Activated CD8-positive, alpha-beta memory T cell treated with anti-CD3 and anti-CD28 coated beads, Interleukin-2, amount 50 U/mL, for 4 hours (primary cell): ENCODE data around the gene DHX34.
"Not testable (repeated sequence)": the region's sequence is repeated elsewhere in the genome, so short reads cannot be mapped to it uniquely, and the experiment has no call there.

Experiments used
- DNase-seq: peaks from one replicate; pipeline ENCODE4 v3.0.0-alpha.2; 2020

Gene DHX34, protein sequence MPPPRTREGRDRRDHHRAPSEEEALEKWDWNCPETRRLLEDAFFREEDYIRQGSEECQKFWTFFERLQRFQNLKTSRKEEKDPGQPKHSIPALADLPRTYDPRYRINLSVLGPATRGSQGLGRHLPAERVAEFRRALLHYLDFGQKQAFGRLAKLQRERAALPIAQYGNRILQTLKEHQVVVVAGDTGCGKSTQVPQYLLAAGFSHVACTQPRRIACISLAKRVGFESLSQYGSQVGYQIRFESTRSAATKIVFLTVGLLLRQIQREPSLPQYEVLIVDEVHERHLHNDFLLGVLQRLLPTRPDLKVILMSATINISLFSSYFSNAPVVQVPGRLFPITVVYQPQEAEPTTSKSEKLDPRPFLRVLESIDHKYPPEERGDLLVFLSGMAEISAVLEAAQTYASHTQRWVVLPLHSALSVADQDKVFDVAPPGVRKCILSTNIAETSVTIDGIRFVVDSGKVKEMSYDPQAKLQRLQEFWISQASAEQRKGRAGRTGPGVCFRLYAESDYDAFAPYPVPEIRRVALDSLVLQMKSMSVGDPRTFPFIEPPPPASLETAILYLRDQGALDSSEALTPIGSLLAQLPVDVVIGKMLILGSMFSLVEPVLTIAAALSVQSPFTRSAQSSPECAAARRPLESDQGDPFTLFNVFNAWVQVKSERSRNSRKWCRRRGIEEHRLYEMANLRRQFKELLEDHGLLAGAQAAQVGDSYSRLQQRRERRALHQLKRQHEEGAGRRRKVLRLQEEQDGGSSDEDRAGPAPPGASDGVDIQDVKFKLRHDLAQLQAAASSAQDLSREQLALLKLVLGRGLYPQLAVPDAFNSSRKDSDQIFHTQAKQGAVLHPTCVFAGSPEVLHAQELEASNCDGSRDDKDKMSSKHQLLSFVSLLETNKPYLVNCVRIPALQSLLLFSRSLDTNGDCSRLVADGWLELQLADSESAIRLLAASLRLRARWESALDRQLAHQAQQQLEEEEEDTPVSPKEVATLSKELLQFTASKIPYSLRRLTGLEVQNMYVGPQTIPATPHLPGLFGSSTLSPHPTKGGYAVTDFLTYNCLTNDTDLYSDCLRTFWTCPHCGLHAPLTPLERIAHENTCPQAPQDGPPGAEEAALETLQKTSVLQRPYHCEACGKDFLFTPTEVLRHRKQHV

DNA sequence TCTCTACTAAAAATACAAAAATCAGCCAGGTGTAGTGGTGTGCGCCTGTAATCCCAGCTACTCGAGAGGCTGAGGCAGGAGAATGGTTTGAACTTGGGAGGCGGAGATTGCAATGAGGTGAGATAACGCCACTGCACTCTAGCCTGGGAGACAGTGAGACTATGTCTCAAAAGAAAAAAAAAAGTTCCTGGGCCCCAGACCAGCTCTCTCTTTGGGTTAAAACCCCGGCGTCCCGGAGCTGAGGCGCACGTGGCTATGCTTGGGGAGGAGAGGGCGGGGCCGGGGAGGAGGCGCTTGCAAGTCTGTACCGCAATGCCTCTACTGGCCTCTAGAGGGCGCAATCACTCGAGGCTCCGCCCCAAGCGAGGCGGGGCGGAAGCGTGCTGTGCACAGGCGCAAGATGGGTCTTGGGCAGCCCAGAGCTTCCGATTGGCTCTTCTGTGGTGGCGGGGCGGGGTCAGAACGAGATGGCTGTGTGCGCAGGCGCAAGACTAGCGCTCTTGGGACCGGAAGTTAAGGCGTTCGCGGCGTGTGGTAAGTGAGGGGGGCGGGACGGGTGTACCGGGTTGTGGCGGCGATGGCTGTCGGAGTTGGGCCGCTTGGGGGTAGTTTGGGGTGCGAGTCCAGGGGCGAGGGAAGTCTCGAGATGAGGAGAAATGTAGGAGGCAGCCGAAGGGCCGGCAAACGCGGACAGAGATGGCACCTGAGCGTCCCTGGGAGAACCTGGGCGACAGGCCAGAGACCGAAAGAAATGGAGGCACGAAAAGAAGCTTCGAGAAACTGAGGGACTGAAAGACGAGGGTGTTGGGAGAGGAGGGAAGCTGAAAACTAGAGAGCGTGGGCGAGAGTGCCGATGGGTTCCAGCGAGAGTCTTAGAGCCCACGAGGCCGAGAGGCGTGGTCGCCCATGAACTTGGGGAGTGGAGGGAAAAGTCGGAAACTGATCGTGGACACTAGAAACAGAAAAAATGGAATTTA, at the start of gene DHX34:
DHX34 (plus strand) TSS at position 497 of the 977 bp plus-strand sequence. CDS start 3,716 bp downstream, outside the sequence.
- DNase-seq, result peak; percentile 98

DNA sequence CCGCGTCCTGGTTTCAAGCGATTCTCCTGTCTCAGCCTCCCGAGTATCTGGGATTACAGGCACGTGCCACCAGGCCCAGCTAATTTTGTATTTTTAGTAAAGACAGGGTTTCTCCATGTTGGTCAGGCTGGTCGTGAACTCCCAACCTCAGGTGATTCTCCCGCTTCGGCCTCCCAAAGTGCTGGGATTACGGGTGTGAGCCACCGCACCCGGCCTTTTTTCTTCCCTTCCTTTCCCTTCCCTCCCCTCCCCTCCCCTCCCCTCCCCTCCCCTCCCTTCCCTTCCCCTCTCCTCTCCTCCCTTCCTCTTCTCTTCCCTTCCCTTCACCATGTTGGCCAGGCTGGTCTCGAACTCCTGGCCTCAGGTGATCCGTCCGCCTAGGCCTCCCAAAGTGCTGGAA, 48.2 kb upstream of the DHX34 start:
- DNase-seq, result not testable (repeated sequence)

DNA sequence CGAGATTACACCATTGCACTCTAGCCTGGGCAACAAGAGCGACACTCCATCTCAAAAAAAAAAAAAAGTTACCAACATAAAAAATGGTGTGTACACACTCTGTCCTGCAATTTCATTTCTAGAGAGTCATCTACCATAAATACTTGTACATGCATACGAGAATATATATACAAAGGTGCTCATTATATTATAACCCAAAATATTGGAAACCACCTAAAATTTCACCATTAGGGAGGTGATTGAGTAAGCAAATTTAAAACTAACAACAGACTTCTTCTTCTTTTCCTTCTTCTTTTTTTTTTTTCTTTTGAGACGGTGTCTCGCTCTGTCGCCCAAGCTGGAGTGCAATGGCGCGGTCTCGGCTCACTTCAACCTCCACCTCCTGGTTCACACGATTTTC, 46.9 kb upstream of the DHX34 start:
- DNase-seq, result no peak

DNA sequence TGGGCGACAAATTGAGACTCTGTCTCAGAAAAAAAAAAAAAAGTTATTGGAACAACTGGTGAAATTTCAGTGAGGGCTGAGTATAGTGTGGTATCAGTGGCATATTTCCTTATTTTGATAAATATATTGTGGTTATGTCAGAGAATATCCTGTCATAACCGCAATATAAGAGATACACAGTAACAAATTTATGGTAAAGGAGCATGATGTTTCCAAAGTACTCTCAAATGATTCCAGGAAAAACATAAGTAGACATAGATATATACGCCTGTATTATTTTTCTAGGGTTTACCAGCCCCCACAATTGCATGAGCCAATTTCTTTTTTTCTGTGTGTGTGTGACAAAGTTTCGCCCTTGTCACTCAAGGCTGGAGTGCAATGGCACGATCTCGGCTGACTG, 45.1 kb upstream of the DHX34 start:
- no peak for DNase-seq

DNA sequence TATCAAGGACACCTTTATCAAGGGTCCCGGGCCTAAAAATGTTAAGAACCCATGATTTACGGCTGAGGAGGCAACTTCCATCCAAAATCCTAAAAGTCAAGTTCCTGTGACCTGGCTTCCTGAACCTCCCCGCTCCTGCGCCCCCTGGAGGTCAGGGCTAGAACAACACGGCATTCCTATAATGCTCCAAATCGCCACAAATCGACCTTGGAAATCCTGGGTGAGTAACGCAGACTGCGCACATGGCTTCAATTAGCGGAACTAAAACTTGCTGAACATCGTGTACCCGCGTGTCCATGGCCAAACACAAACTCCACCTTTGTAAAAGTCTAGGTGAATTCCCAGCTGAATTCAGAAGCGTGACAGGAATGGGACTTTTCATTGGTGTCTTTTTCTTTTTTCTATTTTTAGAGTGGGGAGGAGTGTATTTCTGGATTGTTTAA, 43.8 kb upstream of the DHX34 start:
- DNase-seq, result peak; percentile 65

DNA sequence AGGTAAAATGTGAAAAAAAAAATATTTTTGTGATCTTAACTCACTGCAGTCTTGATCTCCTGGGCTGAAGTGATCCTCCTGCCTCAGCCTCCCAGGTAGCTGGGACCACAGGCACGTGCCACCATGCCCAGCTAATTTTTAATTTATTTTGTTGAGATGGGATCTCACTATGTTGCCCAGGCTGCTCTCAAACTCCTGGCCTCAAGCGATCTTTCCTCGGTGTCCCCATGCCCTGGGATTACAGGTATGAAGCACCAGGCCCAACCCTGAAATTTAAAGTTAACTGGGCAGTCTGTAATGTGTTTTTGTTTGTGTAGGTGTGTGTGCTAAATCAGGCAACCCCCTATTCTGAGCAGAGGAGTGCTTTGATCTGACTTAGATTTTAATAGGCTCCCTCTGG, 42.8 kb upstream of the DHX34 start:
- no peak for DNase-seq

DNA sequence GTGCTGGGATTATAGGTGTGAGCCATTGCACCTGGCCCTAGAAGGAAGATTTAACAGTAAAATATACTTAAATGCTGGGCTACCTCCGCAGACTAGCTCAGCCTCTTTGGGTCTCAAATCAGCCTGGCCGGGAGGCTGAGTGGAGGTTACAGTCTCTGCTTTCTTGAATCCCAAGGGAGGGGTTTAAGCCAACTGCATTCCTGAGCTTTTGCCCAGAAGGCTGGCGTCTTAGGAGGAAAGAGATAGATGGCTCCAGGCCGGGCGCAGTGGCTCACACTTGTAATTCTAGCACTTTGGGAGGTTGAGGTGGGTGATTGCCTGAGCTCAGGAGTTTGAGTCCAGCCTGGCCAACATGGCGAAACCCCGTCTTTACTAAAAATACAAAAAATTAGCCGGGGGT, 40.1 kb upstream of the DHX34 start:
- DNase-seq, result no peak

DNA sequence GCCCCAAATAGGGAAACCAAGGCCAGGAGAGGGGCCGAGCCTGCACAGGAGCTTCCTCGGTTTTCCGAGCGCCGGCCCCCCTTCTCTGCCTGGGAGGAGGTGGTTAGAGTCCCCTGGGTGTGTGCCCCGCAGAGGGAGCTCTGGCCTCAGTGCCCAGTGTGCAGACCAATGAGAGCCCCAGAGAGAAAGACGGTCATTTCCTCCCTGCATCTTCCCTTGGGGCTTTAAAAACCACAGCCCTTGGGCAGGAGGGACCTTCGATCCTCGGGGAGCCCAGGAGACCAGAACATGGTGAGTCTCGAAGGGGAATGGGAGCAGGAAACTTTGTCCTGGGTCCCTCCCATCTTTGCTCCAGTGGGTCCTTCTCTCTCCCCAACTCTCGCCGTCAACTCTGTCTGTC, 39.5 kb upstream of the DHX34 start, which contains the start of gene C5AR1:
C5AR1 (plus strand) TSS at position 254 of the 400 bp plus-strand sequence; CDS start at position 289, 35 bp downstream.
- DNase-seq, result no peak

DNA sequence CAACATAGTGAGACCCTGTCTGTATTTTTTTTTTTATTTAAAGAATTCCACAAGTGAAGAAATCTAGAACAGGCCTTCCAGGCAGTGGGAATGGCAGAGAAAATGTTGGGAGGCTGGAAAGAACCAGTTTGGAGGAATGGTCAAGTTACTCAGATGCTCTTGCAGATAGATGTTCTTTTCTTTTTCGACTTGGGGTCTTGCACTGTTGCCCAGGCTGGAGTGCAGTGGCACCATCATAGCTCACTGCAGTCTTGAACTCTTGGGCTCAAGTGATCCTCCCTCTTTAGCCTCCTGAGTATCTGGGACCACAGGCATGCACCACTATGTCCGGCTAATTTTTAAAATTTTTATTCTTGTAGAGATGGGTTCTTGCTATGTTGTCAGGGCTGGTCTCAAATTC, 38.8 kb upstream of the DHX34 start:
- DNase-seq, result no peak

DNA sequence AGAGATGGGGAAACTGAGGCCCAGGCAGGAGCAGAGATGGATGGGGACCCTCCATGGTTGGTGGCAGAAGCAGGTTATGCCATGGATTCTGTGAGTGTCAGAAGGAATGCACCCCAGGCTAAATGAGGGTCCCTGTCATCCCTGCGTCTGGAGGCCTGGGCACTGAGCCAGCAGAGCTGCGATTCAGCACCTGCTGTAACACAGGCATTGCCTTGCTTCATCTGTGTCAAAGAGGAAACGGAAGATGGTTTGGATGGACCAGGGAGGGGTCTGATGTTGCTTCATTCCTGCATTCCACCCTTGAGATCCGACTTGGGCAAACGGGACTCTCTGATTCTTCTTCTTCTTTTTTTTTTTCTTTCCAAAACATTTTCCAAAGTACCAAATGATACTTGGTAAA, 38.3 kb upstream of the DHX34 start:
- DNase-seq, result no peak

DNA sequence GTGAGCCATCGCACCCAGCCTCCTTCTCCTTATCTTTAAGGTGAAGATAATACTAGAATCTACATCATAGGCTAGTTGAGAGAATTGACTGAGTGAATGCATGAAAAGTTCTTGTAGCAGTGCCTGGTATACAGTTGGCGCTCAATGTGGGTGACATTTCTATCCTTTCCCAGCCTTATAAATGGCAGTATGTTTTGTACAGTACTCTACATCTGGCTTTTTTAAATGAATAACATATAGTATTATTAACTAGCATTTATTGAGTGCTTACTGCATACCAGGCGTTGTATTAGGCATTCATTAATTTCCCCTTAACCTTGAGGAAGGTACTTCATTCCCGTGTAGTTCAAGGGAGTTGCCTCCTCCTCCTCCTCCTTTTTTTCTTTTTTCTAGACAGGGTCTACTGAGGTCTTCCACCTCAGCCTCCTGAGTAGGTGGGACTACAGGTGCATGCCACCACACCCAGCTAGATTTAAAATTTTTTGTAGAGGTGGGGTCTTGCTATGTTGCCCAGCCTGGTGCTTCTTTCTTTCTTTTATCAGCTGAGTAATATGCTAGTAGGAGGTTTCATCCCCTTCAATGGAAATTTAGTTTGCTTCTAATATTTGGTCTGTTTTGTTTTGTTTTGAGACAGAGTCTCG, 36.6 kb upstream of the DHX34 start:
- DNase-seq, result no peak

DNA sequence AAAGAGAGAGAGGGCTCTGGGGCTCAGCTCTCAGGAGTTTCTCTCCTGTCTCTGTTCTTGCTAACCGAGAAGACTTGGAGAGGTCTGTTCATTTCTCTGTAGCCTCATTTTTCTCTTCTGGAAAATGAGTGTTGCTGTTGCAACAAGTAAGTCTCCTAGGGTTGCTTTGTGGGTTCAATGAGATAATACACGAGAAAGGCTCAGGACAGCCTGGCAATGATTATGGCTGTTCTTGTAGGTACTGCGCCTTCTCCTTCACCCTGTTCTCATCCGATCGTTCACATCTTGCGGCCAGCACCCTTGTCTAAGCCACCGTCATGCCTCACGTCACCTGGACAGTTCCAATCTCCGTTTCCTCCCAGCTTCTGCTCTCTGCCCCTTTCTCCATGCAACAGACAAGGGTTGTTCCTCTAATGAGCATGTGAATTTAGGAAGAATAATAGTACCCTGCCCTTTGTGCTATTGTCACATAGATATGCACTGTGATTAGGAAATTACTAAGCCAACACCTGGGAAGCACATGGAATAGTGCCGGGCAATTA, 35.3 kb upstream of the DHX34 start:
- DNase-seq, result no peak

DNA sequence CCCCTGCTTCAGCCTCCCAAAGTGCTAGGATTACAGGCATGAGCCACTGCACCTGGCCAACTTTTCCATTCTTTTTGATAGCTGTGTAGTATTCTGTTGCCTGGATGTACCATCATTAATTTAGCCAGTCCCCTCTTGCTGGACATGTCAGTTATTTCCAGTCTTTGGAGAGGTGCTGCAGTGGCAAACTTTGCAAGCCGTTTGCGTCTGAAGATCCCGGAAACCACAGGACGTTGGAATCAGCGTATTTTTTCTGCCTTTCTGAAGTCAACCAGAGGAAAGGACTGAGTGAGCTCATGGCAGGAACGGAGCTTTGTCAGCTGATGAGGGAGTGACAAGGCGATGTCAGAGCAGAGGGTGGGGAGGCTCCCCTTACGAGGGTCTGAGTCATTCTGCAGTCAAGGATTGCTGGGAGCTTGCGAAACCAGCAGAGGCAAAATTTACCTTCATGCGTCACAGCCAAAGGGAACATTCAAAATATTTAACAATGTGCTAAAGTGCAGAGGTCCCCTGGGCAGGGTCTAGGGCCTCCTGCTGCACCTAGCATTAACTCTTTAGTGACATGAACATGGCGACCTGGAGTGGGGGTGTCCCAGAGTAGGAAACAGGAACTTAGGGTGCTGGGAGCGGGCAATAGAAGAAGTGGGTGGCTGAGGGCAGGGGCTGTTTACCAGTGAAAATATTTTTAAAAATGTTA, 33.8 kb upstream of the DHX34 start:
- DNase-seq, result no peak

DNA sequence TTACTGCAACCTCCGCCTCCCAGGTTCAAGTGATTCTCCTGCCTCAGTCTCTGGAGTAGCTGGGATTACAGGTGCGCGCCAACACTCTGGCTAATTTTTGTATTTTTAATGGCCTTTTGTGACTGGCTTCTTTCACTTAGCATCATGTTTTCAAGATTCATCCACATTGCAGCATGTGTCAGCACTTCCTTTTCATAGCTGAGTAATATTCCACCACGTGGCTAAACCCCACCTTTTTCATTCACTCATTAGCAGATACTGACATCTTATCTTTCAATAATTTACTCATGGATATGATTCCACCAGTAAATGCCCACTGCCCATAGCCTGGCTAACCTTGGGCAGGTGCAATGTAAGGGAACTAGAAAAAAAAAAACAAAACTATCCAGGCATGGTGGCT, 32.6 kb upstream of the DHX34 start:
- DNase-seq, result no peak

DNA sequence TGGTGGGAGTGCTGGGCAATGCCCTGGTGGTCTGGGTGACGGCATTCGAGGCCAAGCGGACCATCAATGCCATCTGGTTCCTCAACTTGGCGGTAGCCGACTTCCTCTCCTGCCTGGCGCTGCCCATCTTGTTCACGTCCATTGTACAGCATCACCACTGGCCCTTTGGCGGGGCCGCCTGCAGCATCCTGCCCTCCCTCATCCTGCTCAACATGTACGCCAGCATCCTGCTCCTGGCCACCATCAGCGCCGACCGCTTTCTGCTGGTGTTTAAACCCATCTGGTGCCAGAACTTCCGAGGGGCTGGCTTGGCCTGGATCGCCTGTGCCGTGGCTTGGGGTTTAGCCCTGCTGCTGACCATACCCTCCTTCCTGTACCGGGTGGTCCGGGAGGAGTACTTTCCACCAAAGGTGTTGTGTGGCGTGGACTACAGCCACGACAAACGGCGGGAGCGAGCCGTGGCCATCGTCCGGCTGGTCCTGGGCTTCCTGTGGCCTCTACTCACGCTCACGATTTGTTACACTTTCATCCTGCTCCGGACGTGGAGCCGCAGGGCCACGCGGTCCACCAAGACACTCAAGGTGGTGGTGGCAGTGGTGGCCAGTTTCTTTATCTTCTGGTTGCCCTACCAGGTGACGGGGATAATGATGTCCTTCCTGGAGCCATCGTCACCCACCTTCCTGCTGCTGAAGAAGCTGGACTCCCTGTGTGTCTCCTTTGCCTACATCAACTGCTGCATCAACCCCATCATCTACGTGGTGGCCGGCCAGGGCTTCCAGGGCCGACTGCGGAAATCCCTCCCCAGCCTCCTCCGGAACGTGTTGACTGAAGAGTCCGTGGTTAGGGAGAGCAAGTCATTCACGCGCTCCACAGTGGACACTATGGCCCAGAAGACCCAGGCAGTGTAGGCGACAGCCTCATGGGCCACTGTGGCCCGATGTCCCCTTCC, 28.9 kb upstream of the DHX34 start:
- no peak for DNase-seq

DNA sequence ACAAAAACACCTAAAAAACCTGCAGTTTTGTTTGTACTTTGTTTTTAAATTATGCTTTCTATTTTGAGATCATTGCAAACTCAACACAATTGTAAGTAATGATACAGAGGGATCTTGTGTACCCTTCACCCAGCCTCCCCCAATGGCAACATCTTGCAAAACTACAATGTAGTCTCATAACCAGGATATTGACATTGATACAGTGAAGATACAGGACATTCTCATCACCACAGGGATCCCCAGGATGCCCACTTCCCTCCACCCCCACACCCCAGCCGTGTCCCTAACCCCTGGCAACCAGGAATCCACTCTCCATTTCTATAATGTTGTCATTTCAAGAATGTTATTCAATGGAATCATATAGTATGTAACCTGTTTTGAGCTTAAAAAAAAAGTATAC, 27.5 kb upstream of the DHX34 start:
- DNase-seq, result no peak

DNA sequence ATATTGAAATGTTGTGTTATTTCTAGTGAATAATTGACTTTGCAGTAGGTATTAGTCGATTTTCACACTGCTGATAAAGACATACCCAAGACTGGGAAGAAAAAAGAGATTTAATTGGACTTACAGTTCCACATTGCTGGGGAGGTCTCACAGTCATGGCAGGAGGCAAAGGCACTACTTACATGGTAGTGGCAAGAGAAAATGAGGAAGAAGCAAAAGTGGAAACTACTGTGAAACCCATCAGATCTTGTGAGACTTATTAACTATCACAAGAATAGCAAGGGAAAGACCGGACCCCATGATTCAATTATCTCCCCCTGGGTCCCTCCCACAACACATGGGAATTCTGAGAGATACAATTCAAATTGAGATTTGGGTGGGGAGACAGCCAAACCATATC, 27.1 kb upstream of the DHX34 start:
- DNase-seq, result no peak

DNA sequence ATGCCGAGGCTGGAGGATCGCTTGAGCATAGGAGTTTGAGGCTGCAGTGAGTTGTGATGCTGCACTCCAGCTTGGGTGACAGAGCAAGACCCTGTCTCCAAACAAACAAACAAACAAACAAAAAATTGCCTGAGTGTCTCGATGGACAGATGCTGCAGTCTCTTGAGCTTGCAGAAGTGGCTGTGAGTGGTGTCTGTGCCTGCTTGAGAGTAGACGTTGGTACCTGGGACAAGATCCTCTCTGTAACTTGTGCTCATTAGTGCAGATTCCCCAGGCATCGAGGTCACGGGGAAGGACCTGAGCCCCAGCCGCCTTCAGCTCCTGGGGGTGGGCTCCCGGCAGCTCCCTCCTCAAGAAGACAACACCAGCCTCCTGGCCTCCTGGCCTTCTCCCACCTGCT, 25.7 kb upstream of the DHX34 start:
- no peak for DNase-seq

DNA sequence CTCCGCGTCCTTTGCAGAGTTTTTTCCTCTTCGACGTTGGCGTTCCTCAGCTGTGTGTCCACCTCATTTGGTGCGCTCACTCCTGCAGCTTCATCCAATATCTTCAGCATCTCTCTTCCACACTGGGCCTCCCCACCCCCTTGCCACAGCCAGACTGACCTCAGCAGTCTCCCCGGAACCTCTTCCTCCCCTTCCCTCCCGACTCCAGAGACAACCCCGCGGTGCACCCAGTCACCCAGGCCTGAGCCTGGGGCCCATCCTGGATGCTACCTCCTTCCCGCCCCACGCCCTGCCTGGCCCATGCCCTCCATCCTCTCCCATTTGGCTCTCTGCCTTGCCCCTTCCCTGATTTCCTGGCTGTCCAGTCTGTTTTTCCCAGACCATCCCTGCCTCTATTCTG, 25.2 kb upstream of the DHX34 start:
- no peak for DNase-seq
